H1 (cell line): ENCODE measurements around the gene CDH10. TPM values are rescaled to one million over a fixed set of nuclear protein-coding genes. Genes with fewer than 3 reads are reported as not detected.

Experiments
- CBX5 ChIP-seq: fragments of 300-800, 300-1000 bp; sonication (generic); IDR thresholded peaks from 2 replicates; pipeline ENCODE4 v1.7.1; 2016; ENCODE audit warnings: antibody characterized with exemption, low read length, low read depth
- CHD1 ChIP-seq: IDR thresholded peaks from 2 replicates; pipeline ENCODE4 v1.6.1; 2012; ENCODE audit warnings: low read depth, low read length, improper control_type of control experiment
- EP300 ChIP-seq, 2 experiments: IDR thresholded peaks; 1 replicate in 1 of 2; 2 replicates in 1 of 2; pipeline ENCODE4 v1.6.1; 2011 to 2012; ENCODE audit warnings: low read depth in 2 of 2, low read length in 2 of 2, mild to moderate bottlenecking in 2 of 2, borderline replicate concordance in 1 of 2, inconsistent platforms in 1 of 2, moderate library complexity in 1 of 2
- KDM1A ChIP-seq: fragments of 200-600, 300-600 bp; sonication (generic); IDR thresholded peaks from 2 replicates; pipeline ENCODE4 v1.7.1; 2016; ENCODE audit warnings: mild to moderate bottlenecking, low read length, borderline replicate concordance
- SAP30 ChIP-seq: fragments of 300-600 bp; sonication (generic); IDR thresholded peaks from 2 replicates; pipeline ENCODE4 v1.7.1; 2012; ENCODE audit warnings: low read length, moderate library complexity, mild to moderate bottlenecking, inconsistent platforms; ENCODE audit not compliant: insufficient read depth, insufficient replicate concordance
- polyA plus RNA-seq, 7 experiments: library from polyadenylated mRNA; depleted of rRNA in 3 of 7; stranded (reverse) in 5 of 7; unstranded in 2 of 7; fragments of >200 nt in 5 of 7; fragments of 200-250 nt in 2 of 7; gene quantifications; 1 replicate in 5 of 7; 2 replicates in 1 of 7; 4 replicates in 1 of 7; pipeline versions ENCODE4 v1.2.1 to v1.2.3, GENCODE V29; 2011 to 2013; ENCODE audit warnings: missing spikeins in 2 of 7, mixed read lengths in 2 of 7
- total RNA-seq: library from RNA; stranded (reverse); fragmentation: NEBNext Ultra II Directional; extraction: Animal tissue kit (Norgen Biotek cat#: 25700); gene quantifications from 2 replicates; pipeline ENCODE4 v1.2.1, GENCODE V29; 2021
- TF ChIP-seq, protein P1 (sequence below): fragments of 300-600 bp; sonication (generic); IDR thresholded peaks from 2 replicates; pipeline ENCODE4 v1.7.1; 2012; ENCODE audit warnings: low read length, moderate library complexity, mild to moderate bottlenecking, inconsistent platforms; ENCODE audit not compliant: insufficient replicate concordance

The CDH10 gene
- total and polyA plus RNA-seq, 2 of the 8 experiments (the other 6 are each of a cell fraction or from before 2014, with no cell fraction given), result 0.11 TPM; not detected in 1

DNA sequence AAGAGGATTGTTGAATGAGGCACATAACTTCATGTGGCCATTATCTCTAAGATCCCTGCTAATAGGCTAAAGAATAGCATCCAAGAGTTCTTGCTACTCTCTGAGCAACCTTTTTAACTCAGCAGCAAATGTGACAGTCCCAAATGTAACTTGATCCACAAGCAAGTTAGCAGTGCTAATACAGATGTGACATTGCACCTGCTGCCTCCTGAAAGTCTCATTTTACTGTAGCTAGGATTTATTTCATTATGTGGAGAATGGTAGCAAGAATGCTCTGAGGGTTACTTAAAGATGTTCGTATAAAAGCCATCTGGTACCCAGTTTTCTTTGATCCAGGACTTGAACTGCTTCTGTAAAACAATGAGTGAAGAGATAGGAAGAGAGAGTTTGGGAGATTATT is 45.8 kb downstream of the CDH10 start (continued):
- TF ChIP-seq, protein P1, sequence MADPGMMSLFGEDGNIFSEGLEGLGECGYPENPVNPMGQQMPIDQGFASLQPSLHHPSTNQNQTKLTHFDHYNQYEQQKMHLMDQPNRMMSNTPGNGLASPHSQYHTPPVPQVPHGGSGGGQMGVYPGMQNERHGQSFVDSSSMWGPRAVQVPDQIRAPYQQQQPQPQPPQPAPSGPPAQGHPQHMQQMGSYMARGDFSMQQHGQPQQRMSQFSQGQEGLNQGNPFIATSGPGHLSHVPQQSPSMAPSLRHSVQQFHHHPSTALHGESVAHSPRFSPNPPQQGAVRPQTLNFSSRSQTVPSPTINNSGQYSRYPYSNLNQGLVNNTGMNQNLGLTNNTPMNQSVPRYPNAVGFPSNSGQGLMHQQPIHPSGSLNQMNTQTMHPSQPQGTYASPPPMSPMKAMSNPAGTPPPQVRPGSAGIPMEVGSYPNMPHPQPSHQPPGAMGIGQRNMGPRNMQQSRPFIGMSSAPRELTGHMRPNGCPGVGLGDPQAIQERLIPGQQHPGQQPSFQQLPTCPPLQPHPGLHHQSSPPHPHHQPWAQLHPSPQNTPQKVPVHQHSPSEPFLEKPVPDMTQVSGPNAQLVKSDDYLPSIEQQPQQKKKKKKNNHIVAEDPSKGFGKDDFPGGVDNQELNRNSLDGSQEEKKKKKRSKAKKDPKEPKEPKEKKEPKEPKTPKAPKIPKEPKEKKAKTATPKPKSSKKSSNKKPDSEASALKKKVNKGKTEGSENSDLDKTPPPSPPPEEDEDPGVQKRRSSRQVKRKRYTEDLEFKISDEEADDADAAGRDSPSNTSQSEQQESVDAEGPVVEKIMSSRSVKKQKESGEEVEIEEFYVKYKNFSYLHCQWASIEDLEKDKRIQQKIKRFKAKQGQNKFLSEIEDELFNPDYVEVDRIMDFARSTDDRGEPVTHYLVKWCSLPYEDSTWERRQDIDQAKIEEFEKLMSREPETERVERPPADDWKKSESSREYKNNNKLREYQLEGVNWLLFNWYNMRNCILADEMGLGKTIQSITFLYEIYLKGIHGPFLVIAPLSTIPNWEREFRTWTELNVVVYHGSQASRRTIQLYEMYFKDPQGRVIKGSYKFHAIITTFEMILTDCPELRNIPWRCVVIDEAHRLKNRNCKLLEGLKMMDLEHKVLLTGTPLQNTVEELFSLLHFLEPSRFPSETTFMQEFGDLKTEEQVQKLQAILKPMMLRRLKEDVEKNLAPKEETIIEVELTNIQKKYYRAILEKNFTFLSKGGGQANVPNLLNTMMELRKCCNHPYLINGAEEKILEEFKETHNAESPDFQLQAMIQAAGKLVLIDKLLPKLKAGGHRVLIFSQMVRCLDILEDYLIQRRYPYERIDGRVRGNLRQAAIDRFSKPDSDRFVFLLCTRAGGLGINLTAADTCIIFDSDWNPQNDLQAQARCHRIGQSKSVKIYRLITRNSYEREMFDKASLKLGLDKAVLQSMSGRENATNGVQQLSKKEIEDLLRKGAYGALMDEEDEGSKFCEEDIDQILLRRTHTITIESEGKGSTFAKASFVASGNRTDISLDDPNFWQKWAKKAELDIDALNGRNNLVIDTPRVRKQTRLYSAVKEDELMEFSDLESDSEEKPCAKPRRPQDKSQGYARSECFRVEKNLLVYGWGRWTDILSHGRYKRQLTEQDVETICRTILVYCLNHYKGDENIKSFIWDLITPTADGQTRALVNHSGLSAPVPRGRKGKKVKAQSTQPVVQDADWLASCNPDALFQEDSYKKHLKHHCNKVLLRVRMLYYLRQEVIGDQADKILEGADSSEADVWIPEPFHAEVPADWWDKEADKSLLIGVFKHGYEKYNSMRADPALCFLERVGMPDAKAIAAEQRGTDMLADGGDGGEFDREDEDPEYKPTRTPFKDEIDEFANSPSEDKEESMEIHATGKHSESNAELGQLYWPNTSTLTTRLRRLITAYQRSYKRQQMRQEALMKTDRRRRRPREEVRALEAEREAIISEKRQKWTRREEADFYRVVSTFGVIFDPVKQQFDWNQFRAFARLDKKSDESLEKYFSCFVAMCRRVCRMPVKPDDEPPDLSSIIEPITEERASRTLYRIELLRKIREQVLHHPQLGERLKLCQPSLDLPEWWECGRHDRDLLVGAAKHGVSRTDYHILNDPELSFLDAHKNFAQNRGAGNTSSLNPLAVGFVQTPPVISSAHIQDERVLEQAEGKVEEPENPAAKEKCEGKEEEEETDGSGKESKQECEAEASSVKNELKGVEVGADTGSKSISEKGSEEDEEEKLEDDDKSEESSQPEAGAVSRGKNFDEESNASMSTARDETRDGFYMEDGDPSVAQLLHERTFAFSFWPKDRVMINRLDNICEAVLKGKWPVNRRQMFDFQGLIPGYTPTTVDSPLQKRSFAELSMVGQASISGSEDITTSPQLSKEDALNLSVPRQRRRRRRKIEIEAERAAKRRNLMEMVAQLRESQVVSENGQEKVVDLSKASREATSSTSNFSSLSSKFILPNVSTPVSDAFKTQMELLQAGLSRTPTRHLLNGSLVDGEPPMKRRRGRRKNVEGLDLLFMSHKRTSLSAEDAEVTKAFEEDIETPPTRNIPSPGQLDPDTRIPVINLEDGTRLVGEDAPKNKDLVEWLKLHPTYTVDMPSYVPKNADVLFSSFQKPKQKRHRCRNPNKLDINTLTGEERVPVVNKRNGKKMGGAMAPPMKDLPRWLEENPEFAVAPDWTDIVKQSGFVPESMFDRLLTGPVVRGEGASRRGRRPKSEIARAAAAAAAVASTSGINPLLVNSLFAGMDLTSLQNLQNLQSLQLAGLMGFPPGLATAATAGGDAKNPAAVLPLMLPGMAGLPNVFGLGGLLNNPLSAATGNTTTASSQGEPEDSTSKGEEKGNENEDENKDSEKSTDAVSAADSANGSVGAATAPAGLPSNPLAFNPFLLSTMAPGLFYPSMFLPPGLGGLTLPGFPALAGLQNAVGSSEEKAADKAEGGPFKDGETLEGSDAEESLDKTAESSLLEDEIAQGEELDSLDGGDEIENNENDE, result no peak
- TF ChIP-seq KDM1A (no peak), SAP30 (no peak), EP300 (IDR thresholded peaks at IDR 0.05; ENCODE audit: borderline replicate concordance in 1 of 2, low read depth in 2 of 2, low read length in 2 of 2) (no peak), CHD1 (no peak), CBX5 (no peak)
